Activated CD4-positive, CD25-positive, alpha-beta regulatory T cell treated with anti-CD3 and anti-CD28 coated beads, Interleukin-2, amount 50 U/mL, for 72 hours (primary cell): ENCODE measurements around the gene ADAM12.
"Not testable (repeated sequence)": the region's sequence is repeated elsewhere in the genome, so short reads cannot be mapped to it uniquely, and the experiment has no call there.

Experiments used
- DNase-seq: peaks from one replicate; pipeline ENCODE4 v3.0.0; 2021

ADAM12 gene

GRCh38 chr10:126259760-126260479 is 128.4 kb downstream of the ADAM12 start:
- DNase-seq, result no peak

- DNase-seq, result no peak
Measured at GRCh38 chr10:126256864-126257263, 131.4 kb downstream of the ADAM12 start.

DNA sequence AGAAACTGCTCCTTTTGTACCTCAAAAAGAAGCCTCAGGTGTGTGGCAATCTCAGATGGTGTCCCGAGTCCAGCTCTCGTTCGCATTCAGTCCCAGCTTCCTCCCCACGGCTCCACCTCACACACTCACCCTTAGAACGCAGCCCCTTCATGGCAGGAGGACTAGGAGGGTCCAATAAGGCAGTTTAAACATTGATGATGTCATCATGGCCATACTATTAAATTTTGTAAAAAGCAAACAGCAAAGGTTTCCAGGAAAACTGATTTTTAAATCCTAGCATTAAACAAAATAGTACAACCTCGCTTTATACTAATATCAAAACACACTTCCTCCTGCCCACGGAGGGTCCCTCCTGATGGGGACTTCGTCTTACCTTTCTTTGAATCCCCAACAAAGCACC is 133.0 kb downstream of the ADAM12 start:
- no peak for DNase-seq

GRCh38 chr10:126253611-126253998 is 134.7 kb downstream of the ADAM12 start:
- no peak for DNase-seq

DNA sequence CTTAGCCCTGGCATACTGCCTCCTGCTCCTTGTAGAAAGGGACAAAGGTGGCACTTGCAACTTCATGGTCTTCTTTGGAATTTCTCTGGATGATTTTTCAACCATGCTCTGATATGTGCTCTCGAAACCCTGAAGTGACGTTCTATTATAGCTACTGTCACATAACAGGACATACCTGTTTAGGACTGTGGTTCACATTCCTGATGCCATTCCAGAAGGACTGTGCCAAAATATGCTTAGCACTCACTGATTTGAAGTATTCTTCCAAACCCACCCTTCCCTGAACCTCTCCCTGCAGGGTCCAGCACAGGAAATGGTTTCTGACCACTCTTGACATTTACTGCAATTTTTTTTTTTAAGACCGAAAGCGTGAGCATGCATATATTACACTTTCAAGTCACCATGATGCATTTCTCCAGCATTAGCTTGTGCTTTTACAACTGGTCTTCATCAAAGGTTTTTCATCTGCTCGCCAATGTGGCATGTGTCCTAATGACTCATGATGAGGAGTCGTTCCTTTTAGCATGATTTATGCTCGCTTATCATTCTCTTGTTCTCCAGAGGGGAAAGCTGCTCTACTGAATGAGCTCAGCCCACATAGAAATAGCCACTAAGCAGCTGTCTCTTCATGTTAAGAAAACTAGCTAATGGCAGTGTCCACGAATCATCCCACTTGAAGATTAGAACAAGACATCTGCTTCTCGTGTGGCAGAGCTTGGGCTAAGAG is 135.2 kb downstream of the ADAM12 start:
- DNase-seq, result no peak

DNA sequence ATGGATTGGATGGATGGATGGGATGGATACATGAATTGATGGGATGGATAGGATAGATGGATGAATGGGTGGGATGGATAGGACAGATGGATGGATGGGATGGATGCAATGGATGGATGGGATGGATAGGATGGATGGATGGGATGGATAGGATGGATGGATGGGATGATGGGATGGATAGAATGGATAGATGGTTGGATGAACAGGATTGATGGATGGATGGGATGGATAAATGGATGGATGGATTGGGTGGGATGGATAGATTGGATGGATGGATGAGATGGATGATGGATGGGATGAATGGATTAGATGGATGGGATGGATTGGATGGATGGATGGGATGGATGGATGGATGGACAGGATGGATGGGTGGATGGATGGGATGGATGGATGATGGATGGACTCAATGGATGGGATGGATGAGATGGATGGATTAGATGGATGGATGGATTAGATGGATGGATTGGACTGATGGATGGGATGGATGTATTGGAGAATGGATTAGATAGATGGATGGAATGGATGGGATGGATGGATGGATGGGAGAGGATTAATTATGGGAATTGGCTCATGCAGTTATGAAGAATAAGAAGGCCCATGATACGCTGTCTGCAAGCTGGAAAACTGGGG is 136.4 kb downstream of the ADAM12 start:
- no peak for DNase-seq

DNA sequence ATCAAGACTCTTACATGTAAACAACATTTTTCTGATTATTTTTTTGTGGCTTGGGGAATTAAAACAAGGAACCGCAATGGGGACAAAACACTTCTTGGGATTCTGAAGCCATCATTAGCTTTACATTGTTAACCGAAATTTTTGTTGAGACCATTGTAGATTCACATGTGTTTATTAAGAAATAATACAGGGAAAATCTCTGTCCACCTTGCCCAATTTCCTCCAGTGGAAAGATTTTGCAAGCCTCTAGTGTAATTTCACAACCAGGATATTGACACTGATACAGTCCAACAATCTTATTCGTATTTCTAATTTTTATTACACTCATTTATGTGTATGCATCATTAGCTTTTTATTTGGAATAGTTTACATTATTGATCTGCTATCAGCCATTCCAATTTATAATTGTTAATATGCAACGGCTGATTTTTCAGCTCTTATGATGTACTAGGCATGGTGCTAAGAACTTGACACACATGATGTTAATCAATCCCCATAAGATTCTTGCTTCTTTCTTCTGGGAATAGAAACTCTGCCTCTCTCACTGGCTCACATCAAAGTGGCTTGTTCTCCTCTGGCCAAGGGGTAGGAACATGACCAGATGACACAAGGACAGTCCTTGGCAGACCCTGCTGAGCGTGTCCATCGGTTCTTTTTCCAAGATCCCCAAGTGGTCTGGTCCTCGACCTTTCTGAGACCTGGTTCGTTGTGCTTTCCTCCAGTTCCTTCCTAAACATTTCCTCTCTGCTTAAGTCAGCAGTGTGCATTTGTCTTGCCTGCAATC is 137.6 kb downstream of the ADAM12 start:
- no peak for DNase-seq

- no peak for DNase-seq
Measured at GRCh38 chr10:126250045-126250444, 138.2 kb downstream of the ADAM12 start.

DNA sequence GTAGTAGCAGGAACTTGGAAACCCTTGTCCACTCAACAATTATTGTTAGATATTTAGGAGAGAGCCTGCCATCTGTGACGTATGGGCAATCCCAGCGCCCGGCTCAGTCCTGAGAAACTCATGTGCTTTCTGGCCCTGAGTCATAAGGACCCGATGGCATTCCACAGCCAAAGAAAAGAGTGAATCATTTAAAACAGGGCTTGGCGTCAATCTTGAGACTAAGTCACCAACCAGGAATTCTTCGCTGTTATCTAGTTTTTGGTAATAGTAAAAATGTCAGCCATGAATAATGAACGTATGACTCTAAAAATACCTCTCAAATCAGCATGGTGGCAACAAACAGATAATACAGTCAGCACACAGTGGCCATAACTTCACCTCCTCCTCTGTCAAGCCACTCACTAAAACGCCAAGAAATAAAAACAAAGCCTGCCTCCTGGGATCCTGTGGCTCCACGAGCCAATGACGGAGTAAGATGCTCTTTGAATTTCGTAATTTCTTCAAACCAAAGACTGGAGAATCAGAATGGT is 140.8 kb downstream of the ADAM12 start:
- no peak for DNase-seq

GRCh38 chr10:126246396-126246795 is 141.9 kb downstream of the ADAM12 start:
- DNase-seq, result not testable (repeated sequence)

DNA sequence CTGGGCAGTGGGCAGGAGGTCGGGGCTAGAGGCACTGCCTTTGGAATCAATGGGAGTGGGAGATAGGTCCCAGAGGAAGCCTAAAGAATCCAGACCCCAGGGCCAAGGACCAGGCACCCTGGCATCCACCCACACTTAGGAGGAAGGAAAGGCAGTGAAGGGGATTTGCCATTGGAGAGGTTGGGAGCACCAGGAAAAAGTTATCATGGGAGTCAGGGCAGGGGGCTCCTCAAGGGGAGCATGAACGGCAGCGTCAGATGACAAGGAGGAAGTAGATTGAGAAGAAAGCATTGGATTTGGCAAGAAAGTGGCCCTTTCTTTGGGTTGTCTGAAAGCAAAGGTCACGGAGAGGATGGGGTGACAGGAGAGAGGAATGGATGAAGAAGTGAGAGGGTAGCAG is 142.8 kb downstream of the ADAM12 start:
- DNase-seq, result no peak

GRCh38 chr10:126243971-126244370 is 144.3 kb downstream of the ADAM12 start:
- DNase-seq, result no peak

- no peak for DNase-seq
Measured at GRCh38 chr10:126243306-126243705, 145.0 kb downstream of the ADAM12 start.

- DNase-seq, result no peak
Measured at GRCh38 chr10:126242397-126243260, 145.6 kb downstream of the ADAM12 start.

DNA sequence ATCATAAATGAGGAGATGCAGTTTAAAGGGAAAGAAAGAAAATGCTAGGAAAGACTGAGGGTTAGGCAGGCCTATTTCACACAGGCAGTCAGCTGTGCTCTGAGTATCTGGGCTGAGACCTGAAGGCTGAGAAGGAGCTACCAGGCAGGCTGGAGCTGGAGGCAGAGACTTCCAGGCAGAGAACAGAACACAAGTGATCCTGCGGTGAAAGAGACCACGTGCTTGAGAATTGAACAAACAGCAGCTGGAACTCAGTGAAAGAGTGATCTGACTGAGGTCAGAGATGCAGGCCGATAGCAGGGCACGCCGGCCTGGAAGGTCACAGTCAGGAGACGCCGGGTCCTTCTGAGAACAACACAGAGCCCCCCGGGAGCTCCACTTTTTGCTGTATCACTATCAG is 147.8 kb downstream of the ADAM12 start:
- DNase-seq, result no peak

DNA sequence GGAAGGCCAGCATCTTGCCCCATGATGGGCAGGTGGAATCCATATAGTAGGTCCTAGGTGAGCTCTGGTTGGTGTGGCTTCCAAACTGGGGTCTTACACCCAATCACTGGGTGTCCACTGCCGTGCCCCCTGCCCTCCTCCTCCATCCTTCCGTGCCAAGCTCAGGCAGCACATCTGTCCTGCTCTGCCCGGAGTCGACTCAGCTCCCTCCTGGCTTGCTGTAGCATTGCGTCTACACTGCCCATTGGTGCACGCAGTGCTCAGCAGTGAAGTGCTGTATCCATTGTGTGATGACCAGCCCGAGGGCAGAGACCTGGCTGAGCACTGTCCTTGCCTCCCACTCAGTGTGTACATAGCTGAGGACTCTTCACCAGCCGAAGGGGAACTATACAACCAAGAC is 148.4 kb downstream of the ADAM12 start:
- DNase-seq, result no peak

DNA sequence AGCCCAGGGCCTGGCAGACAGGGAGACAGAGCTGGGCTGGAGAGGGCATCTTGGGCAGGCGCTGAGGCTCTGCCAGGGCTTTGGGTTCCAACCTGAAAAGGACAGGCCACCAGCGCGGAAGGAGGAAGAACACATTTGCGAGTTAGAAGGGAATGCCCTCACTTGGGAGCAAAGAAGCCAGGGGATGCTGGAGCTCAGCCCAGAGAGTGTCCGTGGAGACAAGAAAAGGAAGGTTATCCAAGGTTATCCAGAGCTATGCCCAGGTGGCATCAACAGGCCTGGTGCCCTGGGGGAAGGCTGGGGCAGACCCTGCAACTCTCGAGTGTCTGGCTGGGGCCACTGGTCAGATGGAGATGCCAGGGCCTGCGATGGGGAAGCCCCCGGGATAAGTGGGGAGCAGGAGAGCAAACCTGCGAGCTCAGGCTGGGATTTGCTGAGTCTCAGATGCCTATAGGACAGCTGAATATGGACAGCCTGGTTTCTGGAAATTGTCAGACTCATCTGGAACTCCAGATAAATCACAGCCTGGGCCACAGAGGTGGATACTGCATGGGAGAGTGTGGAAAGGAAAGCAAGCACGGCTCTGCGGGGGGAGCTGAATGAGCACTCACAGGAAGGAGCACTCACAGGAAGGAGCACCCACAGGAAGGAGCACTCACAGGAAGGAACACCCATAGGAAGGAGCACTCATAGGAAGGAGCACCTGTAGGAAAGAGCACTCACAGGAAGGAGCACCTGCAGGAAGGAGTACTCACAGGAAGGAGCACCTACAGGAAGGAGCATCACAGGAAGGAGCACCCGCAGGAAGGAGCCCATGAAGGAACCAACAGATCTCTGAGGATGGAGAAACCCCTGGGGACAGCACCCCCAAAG is 152.1 kb downstream of the ADAM12 start:
- no peak for DNase-seq

- DNase-seq, result no peak
Measured at GRCh38 chr10:126235091-126235978, 152.9 kb downstream of the ADAM12 start.

DNA sequence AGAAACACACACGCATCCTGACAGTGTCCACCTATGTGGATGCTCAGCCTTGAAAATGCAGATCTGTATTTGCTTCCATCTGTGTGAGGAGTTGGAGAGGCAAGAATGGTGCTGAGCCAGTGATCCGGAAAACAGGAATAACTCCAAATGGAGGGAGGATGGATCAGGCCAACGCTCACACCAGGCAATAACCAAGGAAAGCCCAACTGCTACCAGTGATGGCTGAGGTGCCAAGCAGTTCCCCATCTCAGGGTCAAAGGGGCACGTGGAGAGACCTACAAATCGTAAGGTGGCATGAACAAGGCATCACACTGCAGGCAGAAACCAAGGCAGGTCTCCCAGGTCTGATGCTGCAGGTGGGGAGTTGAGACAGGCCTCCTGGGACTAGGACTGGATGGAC is 153.6 kb downstream of the ADAM12 start:
- no peak for DNase-seq
